ENCODE measurements around the gene MYH10.

MYH10 gene

DNA sequence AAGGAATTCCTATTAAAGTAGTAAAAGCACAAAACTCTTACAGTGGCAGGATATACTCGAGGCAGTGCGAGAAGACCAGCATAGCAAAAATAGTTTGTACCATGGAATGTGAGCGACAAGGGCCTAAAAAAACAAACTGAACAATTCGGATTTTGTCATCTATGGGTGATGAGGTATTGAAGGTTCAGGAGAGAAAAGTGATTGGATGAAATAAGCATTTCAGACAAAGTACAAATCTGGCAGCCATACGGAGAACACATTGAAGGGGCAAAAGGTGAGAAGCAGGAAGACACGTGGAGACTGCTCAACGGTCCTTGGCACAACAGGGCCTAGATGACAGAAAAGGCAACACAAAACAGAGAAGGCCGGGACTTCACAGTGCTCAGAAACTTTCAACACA is 22.5 kb downstream of the MYH10 start:
- peaks cover 42% of the 10 kb centered on the region for H3K27me3 ChIP-seq
- no peak overlapping the region for H3K4me3 ChIP-seq (ENCODE audit: low read depth in 1 of 2, low read length in 1 of 2)
- no peaks in the 10 kb centered on the region for H3K9me3 ChIP-seq
- no peak overlapping the region for H3K27ac ChIP-seq
- H3K4me1 ChIP-seq (ENCODE audit: control insufficient read depth in 1 of 2, insufficient read depth in 1 of 2, low read depth in 1 of 2, low read length in 1 of 2), result no peaks in the 10 kb centered on the region
- no peaks in the 10 kb centered on the region for H3K36me3 ChIP-seq
- TF ChIP-seq, protein P1, sequence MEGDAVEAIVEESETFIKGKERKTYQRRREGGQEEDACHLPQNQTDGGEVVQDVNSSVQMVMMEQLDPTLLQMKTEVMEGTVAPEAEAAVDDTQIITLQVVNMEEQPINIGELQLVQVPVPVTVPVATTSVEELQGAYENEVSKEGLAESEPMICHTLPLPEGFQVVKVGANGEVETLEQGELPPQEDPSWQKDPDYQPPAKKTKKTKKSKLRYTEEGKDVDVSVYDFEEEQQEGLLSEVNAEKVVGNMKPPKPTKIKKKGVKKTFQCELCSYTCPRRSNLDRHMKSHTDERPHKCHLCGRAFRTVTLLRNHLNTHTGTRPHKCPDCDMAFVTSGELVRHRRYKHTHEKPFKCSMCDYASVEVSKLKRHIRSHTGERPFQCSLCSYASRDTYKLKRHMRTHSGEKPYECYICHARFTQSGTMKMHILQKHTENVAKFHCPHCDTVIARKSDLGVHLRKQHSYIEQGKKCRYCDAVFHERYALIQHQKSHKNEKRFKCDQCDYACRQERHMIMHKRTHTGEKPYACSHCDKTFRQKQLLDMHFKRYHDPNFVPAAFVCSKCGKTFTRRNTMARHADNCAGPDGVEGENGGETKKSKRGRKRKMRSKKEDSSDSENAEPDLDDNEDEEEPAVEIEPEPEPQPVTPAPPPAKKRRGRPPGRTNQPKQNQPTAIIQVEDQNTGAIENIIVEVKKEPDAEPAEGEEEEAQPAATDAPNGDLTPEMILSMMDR (IDR thresholded peaks at IDR 0.05), result no peak

DNA sequence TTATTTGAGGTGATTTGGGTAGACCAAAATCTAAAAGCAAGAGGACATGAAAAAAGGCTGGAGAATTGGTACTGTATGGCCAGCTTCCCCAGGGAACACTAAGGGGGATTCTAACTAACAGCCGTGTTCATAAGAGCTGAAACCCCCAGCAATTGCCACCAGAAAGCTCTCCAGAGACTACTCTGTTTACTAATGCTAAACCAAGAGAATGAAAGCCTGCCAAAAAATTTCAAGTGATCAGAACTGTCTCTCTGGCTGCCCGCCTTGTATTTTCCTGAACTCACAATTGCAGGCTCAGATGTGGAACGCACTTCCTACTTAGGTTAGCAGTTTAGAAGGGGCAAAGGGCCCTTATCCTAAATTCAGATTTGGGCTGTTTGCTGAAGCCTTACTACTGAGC is 24.1 kb downstream of the MYH10 start:
- Histone ChIP-seq H3K36me3 (no peaks in the 10 kb centered on the region), H3K27ac (no peak overlapping the region), H3K27me3 (peaks cover 39% of the 10 kb centered on the region), H3K9me3 (no peaks in the 10 kb centered on the region), H3K4me1 (ENCODE audit: control insufficient read depth in 1 of 2, insufficient read depth in 1 of 2, low read depth in 1 of 2, low read length in 1 of 2) (no peaks in the 10 kb centered on the region), H3K4me3 (ENCODE audit: low read depth in 1 of 2, low read length in 1 of 2) (no peak overlapping the region)
- TF ChIP-seq, protein P1 (IDR thresholded peaks at IDR 0.05), result no peak

DNA sequence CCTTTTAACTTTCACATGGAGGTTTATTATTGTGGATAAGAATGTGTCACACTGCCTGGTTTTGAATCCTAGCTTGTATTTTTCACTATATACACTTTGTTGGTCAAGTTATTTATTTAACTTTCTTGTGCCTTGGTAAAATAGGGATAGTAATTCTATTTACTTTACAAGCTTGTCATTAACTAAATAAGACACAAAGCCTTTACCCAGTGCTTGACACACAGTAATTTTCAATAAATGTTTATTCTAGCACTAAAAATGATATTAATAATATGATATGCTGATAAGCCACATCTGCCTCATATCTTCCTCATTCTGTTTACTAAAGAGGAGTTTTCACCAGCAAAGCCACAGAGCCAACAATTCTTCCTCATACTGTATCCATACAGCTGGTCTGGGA is 27.8 kb downstream of the MYH10 start:
- no peaks in the 10 kb centered on the region for H3K36me3 ChIP-seq
- no peaks in the 10 kb centered on the region for H3K4me1 ChIP-seq (ENCODE audit: control insufficient read depth in 1 of 2, insufficient read depth in 1 of 2, low read depth in 1 of 2, low read length in 1 of 2)
- TF ChIP-seq, protein P1 (IDR thresholded peaks at IDR 0.05), result no peak
- no peaks in the 10 kb centered on the region for H3K9me3 ChIP-seq
- H3K27ac ChIP-seq, result no peak overlapping the region
- H3K4me3 ChIP-seq (ENCODE audit: low read depth in 1 of 2, low read length in 1 of 2), result no peak overlapping the region
- peaks cover 47% of the 10 kb centered on the region for H3K27me3 ChIP-seq

DNA sequence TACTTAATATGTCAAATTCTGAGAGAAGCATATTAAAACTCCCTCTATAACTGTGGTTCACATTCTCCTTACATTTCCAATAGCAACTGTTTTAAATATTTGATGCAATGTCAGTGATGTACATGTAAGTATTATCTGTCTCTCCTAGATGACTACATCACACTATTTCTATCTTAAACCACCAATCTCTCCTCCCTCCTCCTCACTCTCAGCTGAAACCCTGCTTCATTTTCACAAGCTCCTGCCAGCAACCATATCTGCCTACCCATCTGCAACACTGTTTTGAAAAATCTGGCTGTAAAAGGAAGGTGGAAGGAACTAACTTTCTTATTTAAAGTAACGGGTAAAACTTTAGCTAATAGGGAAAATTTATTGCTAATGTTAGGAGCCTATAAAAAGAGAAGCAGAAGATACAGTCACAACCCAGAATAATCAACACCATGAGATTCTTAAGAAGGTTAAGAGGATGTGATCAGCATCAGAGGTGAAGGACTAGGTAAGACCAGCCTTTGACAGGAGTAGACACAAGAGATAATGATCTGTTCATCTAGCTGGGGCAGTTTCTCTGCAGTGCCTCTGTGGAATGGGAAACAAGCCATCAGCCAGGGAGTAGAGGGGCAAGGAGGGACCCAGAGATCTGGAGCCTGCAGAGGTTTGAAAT is 31.0 kb downstream of the MYH10 start:
- Histone ChIP-seq H3K27ac (no peak overlapping the region), H3K36me3 (no peaks in the 10 kb centered on the region), H3K4me1 (ENCODE audit: control insufficient read depth in 1 of 2, insufficient read depth in 1 of 2, low read depth in 1 of 2, low read length in 1 of 2) (no peaks in the 10 kb centered on the region), H3K27me3 (peaks cover 35% of the 10 kb centered on the region), H3K9me3 (no peaks in the 10 kb centered on the region), H3K4me3 (ENCODE audit: low read depth in 1 of 2, low read length in 1 of 2) (no peak overlapping the region)
- TF ChIP-seq, protein P1 (IDR thresholded peaks at IDR 0.05), result no peak

DNA sequence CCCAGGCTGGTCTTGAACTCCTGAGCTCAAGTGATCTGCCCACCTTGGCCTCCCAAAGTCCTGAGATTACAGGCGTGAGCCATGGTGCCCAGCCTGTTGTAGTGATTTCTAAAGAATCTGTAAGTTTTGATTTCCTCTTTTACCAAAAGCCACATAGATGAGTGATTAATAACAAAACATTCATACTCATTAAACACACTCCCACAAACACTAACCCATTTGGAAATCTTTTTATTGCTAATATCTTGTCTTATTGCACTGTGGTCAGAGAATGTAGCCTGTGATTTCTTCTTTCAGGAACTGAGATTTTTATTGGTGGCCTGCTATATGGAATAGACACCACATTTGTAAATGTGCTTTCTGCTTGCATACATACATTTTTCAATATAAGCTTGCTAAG is 31.6 kb downstream of the MYH10 start:
- TF ChIP-seq, protein P1 (IDR thresholded peaks at IDR 0.05), result no peak
- Histone ChIP-seq H3K4me3 (ENCODE audit: low read depth in 1 of 2, low read length in 1 of 2) (no peak overlapping the region), H3K27me3 (peaks cover 30% of the 10 kb centered on the region), H3K4me1 (ENCODE audit: control insufficient read depth in 1 of 2, insufficient read depth in 1 of 2, low read depth in 1 of 2, low read length in 1 of 2) (no peaks in the 10 kb centered on the region), H3K9me3 (no peaks in the 10 kb centered on the region), H3K27ac (no peak overlapping the region), H3K36me3 (no peaks in the 10 kb centered on the region)

All from neutrophil (primary cell).